Measurements from ENCODE around the gene SPRED1.

SPRED1 gene

DNA sequence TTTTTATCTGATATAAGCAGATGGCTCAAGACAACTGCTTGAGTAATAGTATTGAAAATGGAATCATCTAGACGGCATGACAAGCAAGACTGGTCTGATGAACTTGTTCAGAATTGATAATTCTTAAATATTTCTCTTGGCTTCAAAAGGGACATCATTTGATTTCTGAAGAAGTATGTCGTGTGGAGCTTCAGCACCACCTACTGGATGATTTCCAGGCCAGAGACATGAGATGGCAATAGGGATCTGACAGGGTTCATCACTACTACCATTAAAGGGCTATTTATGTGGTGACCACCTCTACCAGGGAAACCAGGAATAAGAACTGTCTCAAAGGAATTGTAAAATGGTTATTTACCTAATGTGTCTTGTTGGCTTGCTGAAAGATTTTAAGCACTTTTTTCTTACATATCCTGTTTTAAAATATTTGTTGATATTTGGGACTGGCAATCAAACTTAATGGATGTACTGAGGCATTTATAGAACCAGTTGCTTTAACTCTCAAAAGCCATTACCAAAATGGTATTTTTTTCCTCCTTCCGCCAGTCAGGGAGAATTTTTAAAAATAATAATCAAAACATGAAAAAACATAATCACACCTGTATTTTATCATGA, 101.8 kb downstream of the SPRED1 start:
- peak; percentile 71 for DNase-seq (ENCODE audit: low read depth)

DNA sequence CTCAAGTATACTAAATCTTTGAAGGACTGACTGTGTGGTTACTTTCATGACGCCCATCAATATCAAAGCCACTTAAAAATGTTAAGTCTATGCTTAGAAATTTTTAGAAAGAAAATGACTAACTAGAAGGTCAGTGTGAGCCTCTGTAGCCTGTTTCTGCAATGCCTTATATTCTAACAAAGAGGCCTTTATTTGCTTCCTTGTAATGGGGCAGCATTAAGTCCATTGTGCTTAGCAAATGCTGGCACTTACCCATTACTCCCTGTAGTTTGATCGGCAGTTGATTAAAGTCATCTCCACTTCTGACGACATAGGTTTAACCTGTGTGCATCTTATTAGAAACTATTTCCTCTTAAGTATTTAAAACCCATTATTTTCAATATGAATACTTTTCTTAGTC, 109.7 kb downstream of the SPRED1 start:
- DNase-seq (ENCODE audit: low read depth): no peak

DNA sequence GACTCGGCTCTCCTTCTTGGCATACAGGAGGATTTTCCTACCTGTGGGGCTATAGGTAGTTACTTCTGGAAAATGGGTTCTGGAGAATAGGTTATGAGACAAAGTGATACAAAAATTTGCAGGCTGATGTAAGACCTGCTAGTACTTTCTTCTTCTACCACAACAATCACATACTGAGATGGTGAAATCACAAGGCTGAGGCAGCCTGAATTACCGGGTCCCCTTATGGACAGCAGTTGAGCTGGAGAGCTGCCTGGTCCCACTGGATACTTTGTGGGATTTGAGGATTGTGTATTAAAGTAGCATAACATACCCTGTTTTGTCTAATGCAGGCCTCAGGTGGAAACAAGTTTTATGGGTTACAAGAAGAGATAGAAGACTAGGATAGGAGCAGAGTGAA, 114.8 kb downstream of the SPRED1 start:
- DNase-seq (ENCODE audit: low read depth): no peak

DNA sequence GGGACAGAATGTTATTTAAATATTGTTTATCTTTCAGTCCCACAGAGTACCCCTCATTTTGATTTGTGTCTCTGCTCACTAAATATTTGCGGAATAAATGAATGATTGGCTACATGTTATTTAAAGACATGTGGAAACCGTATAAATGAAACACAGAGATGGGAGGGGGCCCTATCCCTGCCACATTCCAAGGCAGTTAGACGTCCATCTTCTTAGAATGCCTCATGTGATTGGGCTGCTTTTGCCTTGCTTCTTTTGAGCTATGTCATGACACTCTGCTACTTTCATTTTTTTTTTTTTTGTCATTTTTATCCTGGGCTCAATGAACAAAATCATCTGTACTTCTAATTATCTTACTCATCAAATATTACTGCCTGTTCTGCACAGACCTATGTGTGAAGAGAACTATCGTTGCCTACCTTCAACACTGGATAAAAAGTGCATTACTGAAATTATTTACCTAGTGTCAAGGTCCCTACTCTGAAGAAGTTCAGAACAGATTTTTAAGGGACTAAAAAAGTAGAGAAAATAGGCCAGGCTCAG, 117.4 kb downstream of the SPRED1 start:
- DNase-seq (ENCODE audit: low read depth): no peak

DNA sequence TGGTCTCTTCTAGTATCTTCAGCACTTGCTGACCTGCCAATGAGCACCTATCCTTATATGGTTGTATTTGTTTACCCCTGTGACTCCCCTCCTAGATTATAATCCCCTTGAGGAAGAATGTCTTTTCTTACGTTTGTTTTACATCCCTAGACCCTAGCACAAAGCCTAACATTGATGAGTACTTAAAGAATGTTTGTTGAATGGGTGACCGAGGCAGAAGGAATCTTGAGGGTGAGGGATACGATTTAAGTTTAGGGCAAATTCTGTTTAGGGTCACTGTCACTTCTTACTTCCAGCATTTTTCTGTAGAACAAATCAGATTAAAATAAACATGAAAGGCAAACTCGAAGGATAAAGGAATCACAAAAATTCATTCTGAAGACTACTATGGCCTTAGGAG, 120.4 kb downstream of the SPRED1 start:
- no peak for DNase-seq (ENCODE audit: low read depth)

DNA sequence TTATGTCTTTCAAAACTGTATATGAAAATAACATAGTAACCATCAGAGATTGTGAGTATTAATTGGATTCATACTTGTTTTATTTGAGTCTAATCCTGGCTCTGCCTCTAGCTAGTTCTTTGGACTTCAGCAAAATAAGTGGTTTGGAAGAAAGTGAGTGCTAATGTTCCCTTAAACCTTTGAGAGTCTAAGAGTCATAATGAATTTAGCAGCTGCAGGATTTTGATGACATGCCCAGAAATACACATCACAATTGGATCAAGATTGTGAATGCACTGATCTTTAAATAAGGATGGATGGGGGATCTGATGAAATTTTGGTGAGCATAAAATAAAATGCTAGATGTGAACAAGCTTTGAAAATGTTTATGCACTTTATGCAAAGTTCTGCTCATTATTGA, 121.4 kb downstream of the SPRED1 start:
- no peak for DNase-seq (ENCODE audit: low read depth)

DNA sequence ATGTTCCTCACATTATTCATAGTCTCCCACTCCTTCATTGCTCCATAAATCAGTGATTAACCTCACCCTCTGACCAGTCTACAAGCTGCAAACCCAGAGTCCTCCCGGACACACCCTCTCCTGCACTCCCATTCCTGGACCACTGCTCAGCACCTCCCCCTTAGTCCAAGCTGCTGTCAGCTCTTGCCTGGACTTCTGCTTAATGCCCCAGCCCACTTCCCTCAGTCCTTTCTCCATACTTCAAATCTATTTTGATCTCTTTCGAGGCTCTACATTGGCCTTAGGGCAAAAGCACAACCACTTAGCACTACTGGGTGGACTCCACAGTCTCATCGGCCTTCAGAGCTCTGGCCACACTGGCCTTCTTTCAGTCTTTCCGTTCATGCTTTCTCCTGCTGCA, 121.9 kb downstream of the SPRED1 start:
- no peak for DNase-seq (ENCODE audit: low read depth)

DNA sequence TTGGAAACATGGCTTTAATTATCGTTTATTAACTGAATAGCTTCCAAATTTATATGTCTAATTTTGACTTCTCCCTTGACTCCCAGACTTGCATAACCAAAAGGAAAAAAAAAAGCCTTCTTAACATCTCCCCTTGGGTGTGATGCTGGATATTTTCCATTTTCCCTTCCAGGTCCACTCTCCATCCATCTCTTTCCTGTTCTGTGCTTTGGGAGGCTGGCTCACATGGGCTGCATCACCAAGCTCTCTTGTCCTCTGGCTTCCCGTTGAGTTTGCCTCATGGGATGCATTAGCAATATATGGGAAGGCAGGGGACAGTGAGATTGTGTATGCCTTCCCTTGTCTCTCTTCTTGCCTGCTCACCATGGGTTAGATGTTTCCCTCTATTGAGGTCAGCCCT, 123.4 kb downstream of the SPRED1 start:
- DNase-seq (ENCODE audit: low read depth): no peak

DNA sequence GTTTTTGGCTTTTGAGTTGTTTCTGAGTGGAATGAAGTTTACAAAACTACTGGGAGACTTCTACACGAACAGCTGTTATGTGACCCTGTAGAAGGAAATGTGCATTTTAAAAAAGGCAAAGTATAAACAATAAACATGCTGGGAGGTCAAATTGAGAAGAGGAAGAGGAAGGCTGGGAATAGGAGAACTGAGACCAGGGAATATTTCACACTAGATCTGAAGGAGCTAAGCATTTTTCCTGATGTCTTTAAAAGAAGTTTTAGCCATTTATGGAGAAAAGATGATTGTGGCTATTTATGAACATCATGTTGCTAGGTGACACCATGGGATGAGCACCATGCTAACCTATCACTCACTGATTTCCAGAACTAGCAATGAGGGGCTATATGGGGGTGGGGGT, 125.0 kb downstream of the SPRED1 start:
- no peak for DNase-seq (ENCODE audit: low read depth)

DNA sequence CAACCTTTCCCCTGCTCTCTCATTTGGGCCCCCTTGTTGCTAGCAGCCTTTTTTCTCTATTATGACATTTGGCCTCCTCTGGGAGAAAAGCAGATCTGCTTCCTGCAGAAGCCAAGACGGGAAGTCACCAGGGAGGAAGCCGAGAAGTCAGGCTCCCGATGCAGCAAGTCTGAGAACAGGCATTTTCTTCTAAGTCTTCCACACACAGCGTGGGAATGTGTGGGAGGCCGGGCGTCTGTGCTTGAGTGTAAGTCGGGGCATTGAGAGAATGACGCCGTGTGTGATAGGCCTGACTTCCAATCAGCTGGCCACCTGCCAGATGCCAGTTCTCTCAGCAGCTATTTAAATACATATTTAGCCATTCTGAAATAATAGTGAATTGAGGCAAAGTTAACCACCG, 125.5 kb downstream of the SPRED1 start:
- DNase-seq (ENCODE audit: low read depth): no peak

DNA sequence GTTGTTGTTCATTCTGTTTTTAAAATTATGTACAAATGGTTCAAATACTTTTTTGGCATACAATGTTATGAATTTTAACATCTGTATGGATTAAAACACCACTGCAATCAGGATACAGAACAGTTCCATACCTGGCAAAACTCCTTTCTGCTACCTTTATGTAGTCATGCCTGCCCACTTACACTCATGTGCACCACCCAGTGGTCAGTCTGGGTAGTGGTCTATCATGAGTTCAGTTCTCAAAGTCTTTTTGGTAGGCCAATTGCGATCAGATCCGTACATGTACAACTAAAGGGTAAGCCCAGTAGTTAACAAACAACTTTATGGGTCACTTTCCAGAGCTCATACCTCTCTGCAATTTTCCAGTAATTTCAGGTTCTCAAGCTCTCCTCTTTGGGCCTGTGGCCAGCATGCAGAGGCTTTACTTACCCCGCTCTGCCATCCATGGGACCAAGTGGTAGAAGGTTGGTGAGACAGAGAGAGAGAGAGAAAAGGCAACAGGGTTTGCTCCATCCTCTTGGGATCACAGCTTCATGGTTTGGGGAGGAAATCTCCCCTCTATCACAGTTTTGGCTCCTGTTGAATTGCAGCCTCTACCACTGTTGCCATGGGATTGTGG, 137.4 kb downstream of the SPRED1 start:
- peak; percentile 61 for DNase-seq (ENCODE audit: low read depth)

DNA sequence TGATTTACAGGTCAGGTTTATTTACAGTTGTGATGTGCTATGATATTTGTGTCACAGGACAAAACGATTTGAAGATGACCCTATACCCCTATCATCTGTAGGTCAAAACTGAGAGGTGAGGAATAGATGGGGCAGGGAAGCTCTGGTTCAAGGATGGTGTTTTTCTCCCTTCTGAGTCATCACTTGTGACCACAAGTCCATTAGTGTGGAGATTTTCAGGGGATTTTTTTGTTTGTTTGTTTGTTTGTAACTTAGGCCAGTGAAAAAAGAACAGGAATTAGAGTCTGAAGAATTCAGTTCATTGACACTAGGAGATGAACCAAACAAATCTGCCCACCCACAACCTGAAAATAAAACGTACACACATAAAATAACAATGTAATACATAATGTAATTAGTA, 138.6 kb downstream of the SPRED1 start:
- DNase-seq (ENCODE audit: low read depth): peak; percentile 49

DNA sequence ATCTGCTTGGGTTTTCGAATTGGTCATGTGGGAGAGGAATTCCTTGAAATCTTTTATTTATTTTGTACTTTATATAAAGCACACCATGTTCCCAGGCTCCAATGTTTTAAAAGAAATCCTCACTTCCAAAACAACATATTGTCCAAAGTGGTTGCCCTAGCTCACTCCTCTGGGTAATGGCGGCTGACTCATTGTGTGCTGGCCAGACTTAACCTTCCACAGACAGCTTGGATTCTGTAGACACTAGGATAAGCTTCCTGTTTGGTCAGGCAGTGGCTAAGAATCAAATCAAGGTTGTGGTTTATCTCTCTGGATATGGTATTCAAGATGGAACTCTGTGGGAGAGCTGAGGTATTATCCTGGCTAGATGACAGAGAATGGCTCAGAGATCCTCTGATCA, 145.5 kb downstream of the SPRED1 start:
- peak; percentile 97 for DNase-seq (ENCODE audit: low read depth)

DNA sequence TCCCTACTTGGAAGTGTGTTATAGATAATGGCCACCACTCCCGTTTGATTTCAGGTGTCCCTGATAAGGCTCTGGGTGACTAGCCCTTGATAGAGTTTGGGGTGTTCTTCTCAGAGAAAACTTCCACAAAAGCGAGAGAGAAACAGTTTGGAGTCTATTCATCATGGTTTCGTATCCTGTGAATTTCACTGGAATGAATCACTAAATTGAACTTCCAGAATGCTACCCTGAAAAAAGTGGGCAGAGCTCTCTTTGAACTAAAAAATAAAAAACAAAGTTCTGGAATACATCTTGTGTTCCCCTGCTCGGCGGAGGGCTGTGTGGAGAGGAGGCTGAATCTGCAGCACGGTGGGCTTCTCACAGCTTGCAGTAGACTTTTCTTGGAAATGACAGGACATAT, 148.5 kb downstream of the SPRED1 start:
- peak; percentile 67 for DNase-seq (ENCODE audit: low read depth)

DNA sequence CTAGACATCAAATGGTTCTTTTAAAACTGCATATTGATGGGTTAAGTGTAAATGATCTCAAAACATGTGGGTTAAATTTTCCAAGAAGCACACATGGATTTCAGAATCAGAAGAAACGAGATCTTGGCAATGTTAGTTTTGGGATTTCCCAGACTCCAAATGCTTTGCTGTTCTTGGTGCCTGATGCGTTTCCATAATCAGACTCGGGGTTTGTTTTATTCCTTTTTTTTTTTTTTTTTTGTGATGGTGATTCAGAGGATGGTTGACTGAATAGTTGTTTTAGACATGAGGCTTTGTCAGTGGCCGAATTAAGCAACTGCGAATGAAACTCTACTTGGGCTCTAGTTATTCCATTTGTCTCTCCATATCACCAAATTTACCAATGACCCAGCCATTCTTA, 149.1 kb downstream of the SPRED1 start:
- DNase-seq (ENCODE audit: low read depth): peak; percentile 41

DNA sequence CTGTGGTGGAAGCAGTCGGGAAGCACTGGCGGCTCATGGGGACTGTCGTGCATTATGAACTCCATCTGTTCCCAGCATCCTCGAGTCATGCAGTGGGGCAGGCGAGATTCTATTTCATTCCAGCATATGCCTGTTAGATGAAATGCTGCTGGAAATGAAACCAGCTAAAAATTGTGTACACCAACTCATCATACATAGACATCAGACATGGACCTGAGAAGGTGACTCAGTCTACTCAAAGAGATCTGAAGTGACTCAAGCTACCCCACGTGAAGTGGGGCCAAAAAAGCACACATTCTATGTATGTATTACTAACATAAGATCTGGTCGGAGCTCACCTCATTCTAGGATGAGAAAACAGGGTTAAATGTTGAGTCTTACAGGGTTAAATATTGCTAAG, 153.8 kb downstream of the SPRED1 start:
- peak; percentile 32 for DNase-seq (ENCODE audit: low read depth)
